GM13977 (cell line): Measurements from ENCODE around the gene REG1A.

ENCODE experiments used
- DNase-seq: peaks from one replicate; pipeline ENCODE4 v3.0.0; 2012; ENCODE audit warnings: low spot score
- in situ Hi-C: fragments of 300-500 bp; cut with MboI; formaldehyde crosslinking; loops from one replicate; pipeline ENCODE4 v1.12.0; 2022; ENCODE audit warnings: low sequenced_read_pairs, low pct_unique_long_range_greater_than_20kb, mixed read lengths, inconsistent platforms; ENCODE audit not compliant: unreplicated experiment
- TF ChIP-seq, protein P1 (sequence below): IDR thresholded peaks from 2 replicates; pipeline ENCODE4 v1.5.1; 2012; ENCODE audit warnings: mild to moderate bottlenecking, control low read depth; ENCODE audit not compliant: insufficient read depth; ENCODE audit errors: extremely low read depth, missing control alignments

Gene REG1A

GRCh38 chr2:79162801-79163200 lies 42.5 kb downstream of the REG1A start:
- no peak for DNase-seq
- TF ChIP-seq, protein P1, sequence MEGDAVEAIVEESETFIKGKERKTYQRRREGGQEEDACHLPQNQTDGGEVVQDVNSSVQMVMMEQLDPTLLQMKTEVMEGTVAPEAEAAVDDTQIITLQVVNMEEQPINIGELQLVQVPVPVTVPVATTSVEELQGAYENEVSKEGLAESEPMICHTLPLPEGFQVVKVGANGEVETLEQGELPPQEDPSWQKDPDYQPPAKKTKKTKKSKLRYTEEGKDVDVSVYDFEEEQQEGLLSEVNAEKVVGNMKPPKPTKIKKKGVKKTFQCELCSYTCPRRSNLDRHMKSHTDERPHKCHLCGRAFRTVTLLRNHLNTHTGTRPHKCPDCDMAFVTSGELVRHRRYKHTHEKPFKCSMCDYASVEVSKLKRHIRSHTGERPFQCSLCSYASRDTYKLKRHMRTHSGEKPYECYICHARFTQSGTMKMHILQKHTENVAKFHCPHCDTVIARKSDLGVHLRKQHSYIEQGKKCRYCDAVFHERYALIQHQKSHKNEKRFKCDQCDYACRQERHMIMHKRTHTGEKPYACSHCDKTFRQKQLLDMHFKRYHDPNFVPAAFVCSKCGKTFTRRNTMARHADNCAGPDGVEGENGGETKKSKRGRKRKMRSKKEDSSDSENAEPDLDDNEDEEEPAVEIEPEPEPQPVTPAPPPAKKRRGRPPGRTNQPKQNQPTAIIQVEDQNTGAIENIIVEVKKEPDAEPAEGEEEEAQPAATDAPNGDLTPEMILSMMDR: no peak
- in situ Hi-C loops: no loop called here

GRCh38 chr2:79171348-79171958 lies 51.2 kb downstream of the REG1A start:
- DNase-seq: no peak
- in situ Hi-C loops: no loop called here
- TF ChIP-seq, protein P1: no peak
